ENCODE results near the gene CPNE2.

CPNE2 gene

DNA sequence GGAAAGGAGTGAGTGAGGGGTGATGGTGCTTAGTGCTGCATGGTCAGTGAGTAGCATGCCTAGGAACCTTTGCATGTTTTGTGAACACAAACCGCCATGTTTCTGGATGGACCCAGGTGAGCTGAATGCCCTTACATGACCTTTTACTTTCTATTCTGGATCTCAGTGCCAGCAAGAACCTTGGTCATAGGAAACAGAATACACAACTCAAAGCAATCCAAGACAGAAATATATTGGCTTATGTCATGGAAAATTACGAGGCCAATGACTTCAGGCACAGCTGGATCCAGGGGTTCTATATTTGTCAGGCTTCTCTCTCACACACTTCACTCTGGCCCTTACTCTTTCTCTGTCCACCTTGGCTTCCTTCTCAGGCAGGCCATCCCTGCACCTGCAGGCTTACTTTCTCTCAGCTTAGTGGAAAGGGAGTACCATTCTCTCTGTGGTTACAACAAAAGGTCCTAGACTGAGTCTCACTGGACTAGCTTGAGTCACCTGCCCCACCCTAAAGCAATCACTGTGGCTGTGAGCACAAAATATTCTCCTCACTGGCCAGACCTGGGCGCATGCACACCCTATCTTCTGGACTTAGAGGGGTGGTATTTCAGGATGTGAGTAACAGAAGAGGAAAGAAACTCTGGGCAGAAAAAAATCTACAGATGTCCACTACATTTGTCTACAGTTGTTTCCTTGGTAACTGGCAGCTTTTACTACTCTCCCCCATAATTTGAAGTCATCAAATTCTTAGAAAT, 20.4 kb upstream of the CPNE2 start:
- Histone ChIP-seq H3K4me1 (no peaks in the 10 kb centered on the region), H3K4me3 (ENCODE audit: low read depth, low read length) (no peak overlapping the region), H3K36me3 (no peaks in the 10 kb centered on the region), H3K27me3 (no peaks in the 10 kb centered on the region), H3K9me3 (no peaks in the 10 kb centered on the region)
- TF ChIP-seq, protein P1, sequence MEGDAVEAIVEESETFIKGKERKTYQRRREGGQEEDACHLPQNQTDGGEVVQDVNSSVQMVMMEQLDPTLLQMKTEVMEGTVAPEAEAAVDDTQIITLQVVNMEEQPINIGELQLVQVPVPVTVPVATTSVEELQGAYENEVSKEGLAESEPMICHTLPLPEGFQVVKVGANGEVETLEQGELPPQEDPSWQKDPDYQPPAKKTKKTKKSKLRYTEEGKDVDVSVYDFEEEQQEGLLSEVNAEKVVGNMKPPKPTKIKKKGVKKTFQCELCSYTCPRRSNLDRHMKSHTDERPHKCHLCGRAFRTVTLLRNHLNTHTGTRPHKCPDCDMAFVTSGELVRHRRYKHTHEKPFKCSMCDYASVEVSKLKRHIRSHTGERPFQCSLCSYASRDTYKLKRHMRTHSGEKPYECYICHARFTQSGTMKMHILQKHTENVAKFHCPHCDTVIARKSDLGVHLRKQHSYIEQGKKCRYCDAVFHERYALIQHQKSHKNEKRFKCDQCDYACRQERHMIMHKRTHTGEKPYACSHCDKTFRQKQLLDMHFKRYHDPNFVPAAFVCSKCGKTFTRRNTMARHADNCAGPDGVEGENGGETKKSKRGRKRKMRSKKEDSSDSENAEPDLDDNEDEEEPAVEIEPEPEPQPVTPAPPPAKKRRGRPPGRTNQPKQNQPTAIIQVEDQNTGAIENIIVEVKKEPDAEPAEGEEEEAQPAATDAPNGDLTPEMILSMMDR (IDR thresholded peaks at IDR 0.05; ENCODE audit: low read depth, low read length), result no peak
- no peak for DNase-seq

DNA sequence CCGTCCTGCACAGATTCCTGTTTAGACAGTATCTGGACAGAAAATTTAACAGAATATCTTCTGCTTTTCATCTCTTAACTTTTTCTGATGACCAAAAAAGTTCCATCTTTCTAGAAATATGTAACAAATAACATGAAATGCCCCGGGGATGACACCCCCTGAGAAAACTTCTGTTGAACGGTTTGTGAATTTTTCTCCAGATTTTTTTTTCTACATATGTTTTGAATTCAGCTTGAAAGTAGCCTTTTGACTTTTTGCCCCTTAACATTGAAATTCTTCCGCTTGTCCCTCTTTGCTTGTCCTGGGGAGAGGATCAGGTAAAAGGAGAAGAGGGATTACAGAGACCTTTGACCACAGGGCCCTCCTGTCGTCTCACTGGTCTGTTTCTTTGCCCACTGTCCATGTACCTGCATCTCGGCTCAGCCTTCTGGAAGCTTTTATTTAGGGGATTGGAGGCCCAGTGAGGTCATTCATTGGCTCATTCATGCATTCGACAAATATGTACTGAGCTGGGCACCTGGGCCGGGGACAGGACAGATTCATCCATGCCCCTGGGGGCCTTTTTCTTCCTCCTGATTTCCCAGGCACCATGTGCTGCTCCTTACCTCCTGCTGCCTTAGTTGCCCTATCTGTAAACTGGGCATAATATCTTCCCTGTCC, 19.6 kb upstream of the CPNE2 start:
- Histone ChIP-seq H3K9me3 (no peaks in the 10 kb centered on the region), H3K36me3 (no peaks in the 10 kb centered on the region), H3K4me1 (no peaks in the 10 kb centered on the region), H3K4me3 (ENCODE audit: low read depth, low read length) (no peak overlapping the region), H3K27me3 (no peaks in the 10 kb centered on the region)
- no peak for DNase-seq
- TF ChIP-seq, protein P1 (IDR thresholded peaks at IDR 0.05; ENCODE audit: low read depth, low read length), result no peak

- H3K9me3 ChIP-seq, result no peaks in the 10 kb centered on the region
- DNase-seq, result no peak
- H3K36me3 ChIP-seq, result no peaks in the 10 kb centered on the region
- TF ChIP-seq, protein P1 (IDR thresholded peaks at IDR 0.05; ENCODE audit: low read depth, low read length), result no peak
- H3K27me3 ChIP-seq, result no peaks in the 10 kb centered on the region
- no peaks in the 10 kb centered on the region for H3K4me1 ChIP-seq
- H3K4me3 ChIP-seq (ENCODE audit: low read depth, low read length), result no peak overlapping the region
Observed at GRCh38 chr16:57077714-57078113, 14.7 kb upstream of the CPNE2 start.

- Histone ChIP-seq H3K36me3 (no peaks in the 10 kb centered on the region), H3K4me1 (no peaks in the 10 kb centered on the region), H3K9me3 (no peaks in the 10 kb centered on the region), H3K4me3 (ENCODE audit: low read depth, low read length) (no peak overlapping the region), H3K27me3 (no peaks in the 10 kb centered on the region)
- TF ChIP-seq, protein P1 (IDR thresholded peaks at IDR 0.05; ENCODE audit: low read depth, low read length), result no peak
- no peak for DNase-seq
Observed at GRCh38 chr16:57081744-57082143, 10.6 kb upstream of the CPNE2 start.

DNA sequence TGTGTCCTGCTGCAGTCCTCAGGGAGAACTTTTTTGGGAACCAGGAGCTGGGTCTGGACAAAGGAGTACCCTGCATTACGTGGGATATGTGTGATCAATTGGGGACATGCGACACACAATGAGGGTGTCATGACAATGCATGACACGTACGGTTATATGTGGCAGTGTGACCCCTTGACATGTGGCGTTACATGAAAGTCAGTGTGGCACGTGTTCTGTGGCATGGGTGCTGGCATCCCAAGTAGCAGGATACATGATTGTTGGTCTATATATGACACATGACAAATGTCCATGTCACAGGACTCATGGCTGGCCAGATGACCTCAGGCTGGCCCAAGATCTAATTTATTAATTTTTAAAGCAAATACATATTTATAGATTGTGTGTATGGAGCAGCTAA, 9.7 kb upstream of the CPNE2 start:
- Histone ChIP-seq H3K9me3 (no peaks in the 10 kb centered on the region), H3K27me3 (no peaks in the 10 kb centered on the region), H3K4me1 (no peaks in the 10 kb centered on the region), H3K4me3 (ENCODE audit: low read depth, low read length) (no peak overlapping the region), H3K36me3 (no peaks in the 10 kb centered on the region)
- no peak for DNase-seq
- TF ChIP-seq, protein P1 (IDR thresholded peaks at IDR 0.05; ENCODE audit: low read depth, low read length), result no peak

GRCh38 chr16:57083485-57084126, 8.8 kb upstream of the CPNE2 start:
- no peak overlapping the region for H3K4me3 ChIP-seq (ENCODE audit: low read depth, low read length)
- no peak for DNase-seq
- H3K9me3 ChIP-seq, result no peaks in the 10 kb centered on the region
- TF ChIP-seq, protein P1 (IDR thresholded peaks at IDR 0.05; ENCODE audit: low read depth, low read length), result no peak
- H3K36me3 ChIP-seq, result no peaks in the 10 kb centered on the region
- no peaks in the 10 kb centered on the region for H3K27me3 ChIP-seq
- H3K4me1 ChIP-seq, result no peaks in the 10 kb centered on the region

Data from BE2C (cell line).